Sigmoid colon (tissue), 7 donors: ENCODE measurements around the gene CMSS1. TPM values are rescaled to one million over a fixed set of nuclear protein-coding genes. Genes with fewer than 3 reads are reported as not detected.

ENCODE experiments used
- DNase-seq: peaks from one replicate; pipeline ENCODE4 v3.0.0-alpha.2; 2019
- H3K27ac ChIP-seq, 4 donors: fragments of 200-600 bp; sonication (generic); one replicate each; pipeline ENCODE4 v1.5.1; 2016 to 2019; ENCODE audit warnings: mild to moderate bottlenecking in 1 of 4
- H3K27me3 ChIP-seq, 3 donors: fragments of 200-600 bp; sonication (generic); one replicate each; pipeline ENCODE4 v1.5.1; 2019; ENCODE audit warnings: mild to moderate bottlenecking in 1 of 3
- H3K36me3 ChIP-seq, 4 donors: fragments of 200-600 bp; sonication (generic); one replicate each; pipeline ENCODE4 v1.5.1; 2016 to 2019
- H3K4me1 ChIP-seq, 4 donors: fragments of 200-600 bp; sonication (generic); one replicate each; pipeline ENCODE4 v1.5.1; 2017 to 2019
- H3K4me3 ChIP-seq, 4 donors: fragments of 200-600 bp; sonication (generic); one replicate each; pipeline ENCODE4 v1.5.1; 2017 to 2019; ENCODE audit warnings: mild to moderate bottlenecking in 2 of 4, moderate library complexity in 1 of 4
- H3K9me3 ChIP-seq, 4 donors: fragments of 200-600 bp in 3 of 4; sonication (generic) in 3 of 4; one replicate each; pipeline versions ENCODE4 v1.5.1 to v1.6.1; 2013 to 2019
- EP300 ChIP-seq, 4 donors: sonication (generic); formaldehyde crosslinking; IDR thresholded peaks; one replicate each; pipeline ENCODE4 v1.6.1; 2017; ENCODE audit warnings: antibody characterized with exemption in 4 of 4
- POLR2A ChIP-seq, 2 donors: fragments of 450-650 bp; IDR thresholded peaks; one replicate each; pipeline ENCODE4 v1.6.1; 2016; ENCODE audit warnings: antibody characterized with exemption in 2 of 2, mild to moderate bottlenecking in 2 of 2, moderate library complexity in 2 of 2
- POLR2AphosphoS5 ChIP-seq, 4 donors: sonication (generic); formaldehyde crosslinking; IDR thresholded peaks; one replicate each; pipeline ENCODE4 v1.6.1; 2017; ENCODE audit warnings: antibody characterized with exemption in 4 of 4
- WGBS, 2 donors: extraction: QIAGEN DNeasy Blood & Tissue Kit; methylation state at CpG; one replicate each; pipeline ENCODE4 v1.1.7; 2013; 5-methylcytosine and 5-hydroxymethylcytosine counted together
- intact Hi-C: fragments of 100-400 bp; cut with DNase I; formaldehyde crosslinking; loops from one replicate; pipeline ENCODE4 v1.15.1; 2023
- polyA plus RNA-seq, 3 donors: library from polyadenylated mRNA; stranded (reverse); fragments of 200-250 nt; gene quantifications; one replicate each; pipeline ENCODE4 v1.2.3, GENCODE V29; 2013
- total RNA-seq, 4 donors: library from RNA; depleted of rRNA; stranded (reverse); fragments of >200 nt; gene quantifications; one replicate each; pipeline ENCODE4 v1.1.0, GENCODE V29; 2016
- TF ChIP-seq, protein P1 (sequence below), 4 experiments: fragments of 450-650 bp in 3 of 4; fragments of 200-600 bp in 1 of 4; IDR thresholded peaks; one replicate each; pipeline ENCODE4 v1.5.1; 2016 to 2019; ENCODE audit warnings: antibody characterized with exemption in 4 of 4, mild to moderate bottlenecking in 3 of 4, moderate library complexity in 2 of 4
- donor health status: healthy with polysubstance abuse.
- donor health status: Bipolar disorder and iron deficiency.
- donor health status: healthy.

Gene CMSS1
- total and polyA plus RNA-seq, 7 donors = 6.0 to 19.4 (median 13.9) TPM

DNA sequence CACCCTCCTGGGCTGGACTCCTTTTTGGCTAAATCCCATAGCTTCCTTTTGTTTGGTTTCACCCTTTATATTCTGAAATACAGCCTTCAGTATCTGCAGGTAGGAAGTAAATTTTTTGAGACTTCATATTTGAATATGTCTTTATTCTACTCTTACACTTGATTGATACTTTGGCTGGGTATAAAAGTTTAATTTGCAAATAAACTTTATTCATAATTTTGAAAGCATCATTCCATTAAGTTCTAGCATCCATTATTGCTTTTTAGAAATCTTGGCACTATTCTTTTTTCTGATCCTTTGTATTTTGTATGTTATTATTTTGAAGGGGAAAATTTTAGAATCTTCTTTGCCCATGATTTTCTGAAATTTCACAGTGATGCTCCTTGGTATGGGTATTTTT, 337.9 kb downstream of the CMSS1 start:
- H3K27me3 ChIP-seq = no peaks in the 10 kb centered on the region
- TF ChIP-seq, protein P1, sequence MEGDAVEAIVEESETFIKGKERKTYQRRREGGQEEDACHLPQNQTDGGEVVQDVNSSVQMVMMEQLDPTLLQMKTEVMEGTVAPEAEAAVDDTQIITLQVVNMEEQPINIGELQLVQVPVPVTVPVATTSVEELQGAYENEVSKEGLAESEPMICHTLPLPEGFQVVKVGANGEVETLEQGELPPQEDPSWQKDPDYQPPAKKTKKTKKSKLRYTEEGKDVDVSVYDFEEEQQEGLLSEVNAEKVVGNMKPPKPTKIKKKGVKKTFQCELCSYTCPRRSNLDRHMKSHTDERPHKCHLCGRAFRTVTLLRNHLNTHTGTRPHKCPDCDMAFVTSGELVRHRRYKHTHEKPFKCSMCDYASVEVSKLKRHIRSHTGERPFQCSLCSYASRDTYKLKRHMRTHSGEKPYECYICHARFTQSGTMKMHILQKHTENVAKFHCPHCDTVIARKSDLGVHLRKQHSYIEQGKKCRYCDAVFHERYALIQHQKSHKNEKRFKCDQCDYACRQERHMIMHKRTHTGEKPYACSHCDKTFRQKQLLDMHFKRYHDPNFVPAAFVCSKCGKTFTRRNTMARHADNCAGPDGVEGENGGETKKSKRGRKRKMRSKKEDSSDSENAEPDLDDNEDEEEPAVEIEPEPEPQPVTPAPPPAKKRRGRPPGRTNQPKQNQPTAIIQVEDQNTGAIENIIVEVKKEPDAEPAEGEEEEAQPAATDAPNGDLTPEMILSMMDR (IDR thresholded peaks at IDR 0.05) = no peak
- TF ChIP-seq EP300 (IDR thresholded peaks at IDR 0.05) (no peak), POLR2AphosphoS5 (IDR thresholded peaks at IDR 0.05) (no peak), POLR2A (IDR thresholded peaks at IDR 0.05) (no peak)
- H3K9me3 ChIP-seq = peaks cover 0 to 2% (median 0%) of the 10 kb centered on the region in 4 donors
- H3K36me3 ChIP-seq = no peaks in the 10 kb centered on the region
- peaks cover 0 to 36% (median 26%) of the 10 kb centered on the region in 4 donors for H3K4me1 ChIP-seq
- no peak overlapping the region for H3K27ac ChIP-seq
- H3K4me3 ChIP-seq = no peak overlapping the region
- intact Hi-C loops = no loop called here
- DNase-seq = no peak

DNA sequence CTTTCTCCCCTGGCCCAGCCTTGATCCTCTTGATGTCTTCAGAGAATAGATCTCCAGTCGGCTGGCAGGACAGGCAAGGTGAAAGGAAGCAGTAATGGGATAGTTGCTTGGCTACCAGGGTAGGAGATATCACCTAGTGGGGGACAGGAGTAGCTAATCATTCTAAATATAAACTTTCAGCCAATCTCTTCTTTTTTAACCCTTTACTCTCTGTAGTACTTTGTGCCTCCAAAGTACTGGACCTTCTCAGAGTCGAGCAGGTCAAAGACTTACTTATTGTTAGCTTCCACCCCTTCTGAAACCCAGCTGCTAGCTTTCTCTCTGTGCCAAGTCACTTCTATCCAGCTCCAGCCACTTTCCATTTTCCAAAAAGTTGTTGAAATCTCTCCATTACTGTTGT, 340.0 kb downstream of the CMSS1 start:
- Histone ChIP-seq H3K27ac (no peak overlapping the region), H3K4me3 (no peak overlapping the region), H3K27me3 (no peaks in the 10 kb centered on the region), H3K4me1 (peaks cover 0 to 33% (median 19%) of the 10 kb centered on the region in 4 donors), H3K36me3 (no peaks in the 10 kb centered on the region), H3K9me3 (peaks cover 0 to 2% (median 0%) of the 10 kb centered on the region in 4 donors)
- no peak for DNase-seq
- TF ChIP-seq POLR2A (IDR thresholded peaks at IDR 0.05) (no peak), EP300 (IDR thresholded peaks at IDR 0.05) (no peak), POLR2AphosphoS5 (IDR thresholded peaks at IDR 0.05) (no peak)
- TF ChIP-seq, protein P1 (IDR thresholded peaks at IDR 0.05) = no peak
- 90 to 96% methylated on average over 2 of the region's 2 CpGs for WGBS, 2 donors
- intact Hi-C loops = no loop called here

DNA sequence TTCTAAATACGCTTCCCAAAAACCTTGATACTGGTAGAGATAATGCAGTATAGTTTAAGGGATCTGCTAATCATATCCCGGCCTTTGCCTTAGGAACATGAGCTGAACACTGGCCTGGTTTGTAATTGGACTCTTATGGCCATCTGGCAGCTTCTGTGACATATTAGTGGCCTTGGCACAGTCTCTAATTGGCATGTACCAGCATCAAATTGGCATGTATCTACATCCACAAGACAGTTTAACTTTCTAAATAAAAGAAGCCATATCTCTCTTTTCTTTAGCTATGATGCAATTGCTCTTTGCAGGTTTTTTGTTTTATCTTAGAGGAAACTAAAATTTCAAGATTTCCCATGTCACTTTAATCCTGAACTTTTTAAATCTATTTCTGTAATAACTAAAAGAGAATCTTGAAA, 341.3 kb downstream of the CMSS1 start:
- Histone ChIP-seq H3K27ac (peak overlapping the region; percentile 23 to 70 (median 58)), H3K4me1 (peaks cover 0 to 33% (median 19%) of the 10 kb centered on the region in 4 donors), H3K4me3 (no peak overlapping the region), H3K9me3 (peaks cover 0 to 2% (median 0%) of the 10 kb centered on the region in 4 donors), H3K36me3 (no peaks in the 10 kb centered on the region), H3K27me3 (no peaks in the 10 kb centered on the region)
- intact Hi-C loops = no loop called here
- WGBS, 2 donors = 70 to 96% methylated on average over 2 of the region's 2 CpGs
- DNase-seq = no peak
- TF ChIP-seq, protein P1 (IDR thresholded peaks at IDR 0.05) = no peak
- no peak for TF ChIP-seq POLR2A (IDR thresholded peaks at IDR 0.05)
- TF ChIP-seq POLR2AphosphoS5 (IDR thresholded peaks at IDR 0.05) = no peak
- TF ChIP-seq EP300 (IDR thresholded peaks at IDR 0.05) = no peak

DNA sequence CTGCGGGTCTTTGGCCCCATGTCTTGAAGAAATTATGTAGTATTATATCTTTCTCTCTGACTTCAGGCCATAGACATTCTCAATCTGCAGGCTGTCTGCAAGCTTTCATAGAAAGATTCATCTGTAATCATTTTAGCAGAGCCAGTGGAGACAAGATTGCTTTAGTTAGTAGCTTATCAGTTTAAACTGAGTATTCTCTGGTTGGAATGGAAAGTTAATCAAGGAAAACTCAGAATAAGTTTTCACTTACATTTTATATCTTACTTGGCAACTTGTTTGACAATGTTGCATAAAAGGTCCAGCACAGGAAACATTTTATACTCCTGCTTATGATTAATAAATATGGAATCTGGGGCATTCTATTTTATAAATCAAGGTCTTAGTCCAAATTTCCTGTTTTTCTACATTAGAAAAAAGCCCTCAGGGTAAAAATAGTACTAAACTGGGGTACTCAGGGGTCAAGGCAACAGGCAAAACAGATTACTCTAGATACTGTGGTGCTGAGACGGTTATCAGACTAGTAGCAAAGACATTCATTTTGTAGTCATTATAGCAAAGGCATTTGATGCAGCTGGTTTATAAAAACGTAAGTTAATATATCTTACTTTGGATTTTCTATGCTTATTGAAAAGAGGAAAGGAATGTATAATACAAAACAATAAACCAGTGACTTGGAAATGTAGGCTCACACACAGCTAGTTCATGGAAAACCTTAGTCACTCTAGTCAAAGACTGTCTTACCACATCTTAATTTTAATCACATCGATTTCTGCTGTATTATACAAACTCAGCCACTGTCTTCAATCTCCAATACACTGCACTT, 341.9 kb downstream of the CMSS1 start:
- Histone ChIP-seq H3K4me3 (no peak overlapping the region), H3K27me3 (no peaks in the 10 kb centered on the region), H3K27ac (peak overlapping the region; percentile 23 to 70 (median 58)), H3K36me3 (no peaks in the 10 kb centered on the region), H3K4me1 (peaks cover 0 to 33% (median 19%) of the 10 kb centered on the region in 4 donors), H3K9me3 (peaks cover 0 to 2% (median 0%) of the 10 kb centered on the region in 4 donors)
- intact Hi-C loops = no loop called here
- no peak for DNase-seq
- TF ChIP-seq POLR2AphosphoS5 (IDR thresholded peaks at IDR 0.05) (no peak), EP300 (IDR thresholded peaks at IDR 0.05) (no peak), POLR2A (IDR thresholded peaks at IDR 0.05) (no peak)
- TF ChIP-seq, protein P1 (IDR thresholded peaks at IDR 0.05) = no peak
- WGBS, 2 donors = 78 to 85% methylated on average over 4 of the region's 4 CpGs
